GM23338 (cell line): ENCODE results near the gene KSR2.

Source experiments
- CREB1 ChIP-seq: fragments of 250-450 bp; sonication (Bioruptor Pico); IDR thresholded peaks from 2 replicates; pipeline ENCODE4 v1.5.0; 2020; ENCODE audit warnings: low read depth, mild to moderate bottlenecking, moderate library complexity
- CTCF ChIP-seq, 2 experiments: fragments of 200-600 bp in 1 of 2; sonication (generic) in 1 of 2; conservative IDR thresholded peaks; 2 replicates each; pipeline versions ENCODE4 v1.5.1 to v1.6.1; 2016 to 2017; ENCODE audit warnings: antibody characterized with exemption in 2 of 2, low read depth in 2 of 2, mild to moderate bottlenecking in 2 of 2, moderate library complexity in 1 of 2
- ETS1 ChIP-seq: IDR thresholded peaks from 2 replicates; pipeline ENCODE4 v1.6.1; 2016; ENCODE audit warnings: antibody characterized with exemption
- EZH2 ChIP-seq: fragments of 200-600 bp; sonication (generic); IDR thresholded peaks from one replicate; pipeline ENCODE4 v1.8.0; 2017; ENCODE audit warnings: antibody characterized with exemption, mild to moderate bottlenecking, low read depth; ENCODE audit not compliant: unreplicated experiment
- POLR2AphosphoS5 ChIP-seq: IDR thresholded peaks from 2 replicates; pipeline ENCODE4 v1.6.1; 2016; ENCODE audit warnings: antibody characterized with exemption, low read depth
- REST ChIP-seq: IDR thresholded peaks from one replicate; pipeline ENCODE4 v1.6.1; 2018; ENCODE audit warnings: antibody characterized with exemption; ENCODE audit not compliant: unreplicated experiment
- ZNF114 ChIP-seq: fragments of 250-450 bp; sonication (Bioruptor Pico); IDR thresholded peaks from 2 replicates; pipeline ENCODE4 v1.5.0; 2020; ENCODE audit warnings: mild to moderate bottlenecking, moderate library complexity
- ZNF331 ChIP-seq: fragments of 250-450 bp; sonication (Bioruptor Pico); IDR thresholded peaks from 2 replicates; pipeline ENCODE4 v1.5.0; 2020; ENCODE audit warnings: low read depth, mild to moderate bottlenecking, moderate library complexity

DNA sequence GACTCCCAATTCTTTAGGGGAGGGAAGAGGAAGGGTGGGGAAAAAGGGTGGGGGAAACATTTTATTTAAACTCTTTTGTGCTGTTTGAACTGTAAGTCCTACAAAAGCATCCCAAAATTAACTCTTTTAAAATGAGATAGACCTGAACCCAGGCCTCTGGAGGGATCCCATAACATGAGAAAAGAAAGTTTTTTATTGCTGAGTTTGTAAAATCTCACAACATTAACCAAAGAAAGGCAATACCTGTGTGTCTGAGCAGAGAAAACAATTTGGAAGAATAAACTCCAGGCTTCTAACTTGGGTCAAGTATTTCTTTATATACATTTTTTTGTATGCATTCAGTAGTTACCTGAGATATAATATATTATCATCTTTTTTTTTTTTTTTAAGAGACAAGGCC, 107.1 kb downstream of the KSR2 start:
- TF ChIP-seq REST: no peak
- no peak for TF ChIP-seq CTCF (conservative IDR thresholded peaks at IDR 0.05; ENCODE audit: low read depth in 2 of 2)
- TF ChIP-seq ZNF331: no peak
- no peak for TF ChIP-seq ZNF114 (CRISPR knock-in tag)
- no peak for TF ChIP-seq POLR2AphosphoS5
- no peak for TF ChIP-seq CREB1
- TF ChIP-seq ETS1: no peak
- TF ChIP-seq EZH2: no peak
